AG20443 (cell line): ENCODE data around the gene GNG7.
"Not testable (repeated sequence)": the region's sequence is repeated elsewhere in the genome, so short reads cannot be mapped to it uniquely, and the experiment has no call there.

Source experiments
- DNase-seq: peaks from one replicate; pipeline ENCODE4 v3.0.0; 2012; ENCODE audit warnings: low spot score, mixed read lengths

The GNG7 gene

DNA sequence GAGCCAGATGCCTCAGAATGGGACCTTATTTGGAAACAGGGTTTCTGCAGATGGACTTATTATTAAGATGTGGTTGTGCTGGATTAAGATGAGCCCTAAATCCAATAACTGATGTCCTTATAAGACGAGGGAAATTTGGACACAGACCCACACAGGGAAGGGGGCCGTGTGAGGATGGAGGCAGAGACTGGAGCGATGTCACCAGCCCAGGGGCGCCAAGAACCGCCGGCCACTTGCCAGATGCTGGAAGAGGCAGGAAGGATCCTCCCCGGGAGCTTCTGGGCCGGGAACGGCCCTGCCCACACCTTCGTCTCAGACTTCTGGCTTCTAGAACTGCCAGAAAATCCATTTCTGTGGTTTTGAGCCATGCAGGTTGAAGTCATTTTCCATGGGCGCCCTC, 26.6 kb downstream of the GNG7 start:
- DNase-seq: no peak

DNA sequence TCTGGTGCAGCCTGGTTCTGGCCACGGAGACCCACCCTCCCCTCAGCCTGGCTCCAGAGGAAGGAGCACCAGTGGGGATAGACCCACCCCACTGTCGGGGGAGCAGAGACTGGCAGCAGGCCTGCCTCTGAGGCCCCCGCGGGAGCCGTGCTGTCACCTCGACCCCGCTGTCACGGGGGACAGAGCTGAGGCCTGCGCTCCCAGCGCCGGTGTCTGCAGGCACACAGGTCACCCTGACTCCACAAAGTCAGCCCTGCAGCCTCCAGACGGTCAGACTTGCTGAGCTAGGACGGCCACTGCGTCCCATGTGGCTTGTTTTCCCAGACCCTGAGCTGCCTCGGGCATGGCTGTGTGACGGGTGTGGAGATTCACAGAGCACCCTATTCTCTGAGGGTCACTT, 32.3 kb downstream of the GNG7 start:
- DNase-seq: no peak

DNA sequence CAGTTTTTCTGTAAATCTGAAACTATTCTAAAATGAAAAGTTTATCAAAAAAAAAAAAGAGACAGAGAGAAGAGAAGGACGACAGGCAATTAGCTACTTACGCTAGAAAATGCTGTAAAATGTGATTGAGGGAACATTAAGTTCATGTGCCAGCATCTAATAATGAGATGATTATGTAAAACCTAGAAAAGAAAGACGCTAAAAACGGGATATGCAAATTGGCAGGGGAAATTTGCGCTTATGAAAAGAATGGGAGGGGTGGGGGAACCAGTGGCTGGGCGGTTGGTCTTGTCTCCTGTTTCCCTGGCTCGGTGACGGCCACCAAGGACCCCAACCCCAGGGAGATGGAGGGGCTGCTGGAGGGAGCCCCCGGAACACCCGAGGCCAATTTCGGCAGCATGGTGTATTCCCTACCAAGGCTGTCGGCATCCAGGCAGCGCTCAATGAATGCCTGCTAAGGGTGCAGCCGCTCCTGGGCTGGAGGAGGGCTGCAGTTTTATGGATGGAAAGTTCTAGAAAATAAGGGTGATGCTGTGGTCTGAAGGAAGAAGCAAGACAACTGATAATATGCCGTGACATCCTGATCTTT, 34.2 kb downstream of the GNG7 start:
- DNase-seq: no peak

DNA sequence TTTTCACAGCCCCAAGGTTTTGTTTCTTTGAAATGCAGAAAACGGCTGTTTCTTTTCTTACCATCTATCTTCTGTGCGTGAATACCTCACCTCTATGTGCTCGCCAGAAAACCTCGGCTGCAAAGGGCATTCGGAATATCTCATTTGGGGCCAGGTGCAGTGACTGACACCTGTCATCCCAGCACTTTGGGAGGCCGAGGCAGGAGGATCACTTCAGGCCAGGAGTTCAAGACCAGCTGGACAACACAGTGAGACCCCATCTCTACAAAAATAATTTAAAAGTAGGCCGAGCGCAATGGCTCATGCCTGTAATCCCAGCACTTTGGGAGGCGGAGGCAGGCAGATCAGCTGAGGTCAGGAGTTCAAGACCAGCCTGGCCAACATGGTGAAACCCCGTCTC, 35.1 kb downstream of the GNG7 start:
- DNase-seq: not testable (repeated sequence)

DNA sequence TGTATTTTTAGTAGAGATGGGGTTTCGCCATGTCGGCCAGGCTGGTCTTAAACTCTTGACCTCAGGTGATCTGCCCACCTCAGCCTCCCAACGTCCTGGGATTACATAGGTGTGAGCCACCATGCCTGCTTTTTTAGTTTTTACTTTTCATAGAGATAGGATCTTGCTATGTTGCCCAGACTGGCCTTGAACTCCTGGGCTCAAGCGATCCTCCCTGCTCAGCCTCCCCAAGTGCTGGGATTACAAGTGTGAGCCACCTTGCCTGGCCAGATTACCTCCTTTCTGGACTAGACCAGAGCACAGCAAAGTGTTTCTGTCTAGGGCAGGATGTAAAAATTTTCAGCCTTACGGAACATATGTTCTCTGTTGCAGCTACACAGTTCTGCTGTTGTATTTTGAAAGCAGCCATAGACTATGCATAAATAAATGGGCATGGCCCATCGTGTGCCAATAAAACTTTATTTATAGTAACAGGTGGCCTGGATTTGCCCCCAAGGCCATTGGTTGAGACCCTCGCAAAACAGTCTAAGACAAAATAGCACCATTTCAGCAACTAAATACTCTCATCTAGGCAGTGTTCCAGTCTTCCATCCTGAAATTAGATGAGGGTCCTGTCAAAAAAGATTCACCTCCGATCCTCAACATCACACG, 36.0 kb downstream of the GNG7 start:
- DNase-seq: no peak

DNA sequence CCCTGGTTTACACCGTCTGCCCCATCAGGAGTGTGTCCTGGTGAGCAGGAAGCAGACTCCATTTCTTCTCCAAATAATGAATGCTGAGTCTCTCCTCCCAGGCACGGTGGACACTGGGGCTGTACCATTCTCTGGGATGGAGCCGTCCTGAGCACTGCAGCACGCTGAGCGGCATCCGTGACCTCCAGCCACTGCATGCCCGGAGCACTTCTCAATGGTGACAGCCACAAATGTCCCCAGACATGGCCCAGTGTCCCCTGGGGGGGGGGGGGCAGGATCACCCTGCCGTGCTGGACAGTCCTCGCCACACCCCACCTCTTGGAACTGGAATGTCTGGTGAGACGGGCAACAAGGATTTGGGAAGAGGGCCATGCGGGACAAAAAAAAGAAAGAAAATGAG, 37.4 kb downstream of the GNG7 start:
- DNase-seq: no peak

DNA sequence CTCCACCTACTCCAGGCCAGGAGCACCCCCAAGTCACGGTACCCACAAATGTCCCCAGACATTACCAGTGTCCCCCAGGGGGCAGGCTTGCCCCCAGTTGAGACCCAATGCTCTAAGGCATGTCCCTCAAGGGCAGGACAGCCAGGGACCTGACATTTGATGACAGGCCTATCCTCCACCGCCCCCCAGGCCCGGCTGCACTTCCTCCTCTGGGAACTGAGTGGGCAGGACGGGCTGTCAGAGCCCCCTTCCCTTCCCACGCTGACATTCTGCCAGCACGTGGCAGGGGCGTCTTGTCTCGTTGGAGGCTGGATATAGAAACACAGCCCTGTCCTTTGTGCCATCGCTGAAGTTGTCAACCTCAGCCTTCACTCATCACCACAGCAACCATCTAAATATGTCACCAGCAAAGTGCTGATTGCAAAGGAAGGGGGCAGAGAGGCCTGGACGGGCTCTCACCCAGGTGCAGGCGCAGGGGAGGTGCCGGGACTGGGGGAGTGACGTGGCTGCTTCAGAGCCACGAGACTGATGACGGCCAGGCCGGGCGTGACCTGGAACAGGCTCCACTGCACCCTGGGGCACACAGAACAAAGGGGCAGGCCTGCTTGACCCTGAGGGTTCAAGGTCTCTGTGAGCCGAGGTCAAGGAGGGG, 38.4 kb downstream of the GNG7 start:
- DNase-seq: no peak

DNA sequence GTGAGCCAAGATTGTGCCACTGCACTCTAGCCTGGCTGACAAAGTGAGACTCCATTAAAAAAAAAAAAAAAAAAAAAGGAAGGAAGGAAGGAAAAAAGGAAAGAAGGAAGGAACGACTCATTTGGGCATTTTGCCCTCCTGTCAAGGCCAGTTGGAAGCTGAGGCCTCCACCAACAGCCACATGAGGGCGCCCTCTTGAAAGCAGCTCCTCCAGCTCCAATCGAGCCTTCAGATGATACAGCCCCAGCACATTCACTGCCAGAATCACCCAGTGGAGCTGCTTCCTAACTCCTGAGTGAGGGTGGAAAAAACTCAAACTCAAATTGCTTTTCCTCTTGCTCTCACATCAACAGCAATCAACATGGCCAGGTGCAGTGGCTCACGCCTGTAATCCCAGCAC, 40.9 kb downstream of the GNG7 start:
- DNase-seq: no peak

DNA sequence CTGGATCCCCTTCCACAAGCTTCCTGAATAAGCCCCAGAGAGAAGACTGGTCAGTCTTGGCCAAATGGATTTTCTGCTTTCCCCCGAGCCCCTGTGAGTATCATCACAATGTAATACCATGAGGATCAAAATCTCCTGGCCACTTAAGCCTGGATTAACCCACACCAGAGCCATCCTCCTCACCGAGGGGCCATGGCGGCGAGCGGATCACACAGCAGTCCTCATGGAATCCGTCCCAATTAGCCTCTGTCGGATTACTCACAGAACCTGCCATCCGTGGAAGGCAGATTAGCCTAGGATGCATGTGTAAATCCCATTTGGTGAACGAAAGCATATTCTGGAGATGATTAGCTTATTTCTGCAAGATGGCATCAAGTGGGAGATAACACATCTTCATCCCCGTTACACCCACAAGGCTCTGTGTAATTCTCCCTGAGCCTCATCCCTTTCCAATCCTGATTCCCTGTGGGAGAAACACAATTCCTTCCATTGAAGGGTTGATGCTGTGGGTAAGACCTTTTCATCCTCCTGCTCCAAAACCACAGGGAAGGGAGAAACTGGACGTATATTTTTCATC, 42.5 kb downstream of the GNG7 start:
- DNase-seq: no peak

DNA sequence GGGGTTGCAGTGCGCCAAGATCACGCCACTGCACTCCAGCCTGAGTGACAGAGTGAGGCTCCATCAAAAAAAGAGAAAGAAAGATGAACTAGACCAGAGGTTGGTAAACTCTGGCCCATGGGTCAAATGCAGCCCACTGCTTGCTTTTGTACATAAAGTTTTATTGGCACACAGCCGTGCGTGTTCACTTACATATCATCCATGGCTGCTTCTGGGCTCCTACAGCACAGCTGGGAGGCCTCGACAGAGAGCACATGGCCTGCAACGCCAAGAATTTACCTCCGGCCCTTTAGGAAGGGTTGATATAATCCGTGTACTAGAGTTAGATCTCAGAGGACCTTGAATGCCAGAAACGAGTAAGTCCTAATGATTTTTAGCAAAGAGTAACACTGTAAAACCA, 46.0 kb downstream of the GNG7 start:
- DNase-seq: no peak

DNA sequence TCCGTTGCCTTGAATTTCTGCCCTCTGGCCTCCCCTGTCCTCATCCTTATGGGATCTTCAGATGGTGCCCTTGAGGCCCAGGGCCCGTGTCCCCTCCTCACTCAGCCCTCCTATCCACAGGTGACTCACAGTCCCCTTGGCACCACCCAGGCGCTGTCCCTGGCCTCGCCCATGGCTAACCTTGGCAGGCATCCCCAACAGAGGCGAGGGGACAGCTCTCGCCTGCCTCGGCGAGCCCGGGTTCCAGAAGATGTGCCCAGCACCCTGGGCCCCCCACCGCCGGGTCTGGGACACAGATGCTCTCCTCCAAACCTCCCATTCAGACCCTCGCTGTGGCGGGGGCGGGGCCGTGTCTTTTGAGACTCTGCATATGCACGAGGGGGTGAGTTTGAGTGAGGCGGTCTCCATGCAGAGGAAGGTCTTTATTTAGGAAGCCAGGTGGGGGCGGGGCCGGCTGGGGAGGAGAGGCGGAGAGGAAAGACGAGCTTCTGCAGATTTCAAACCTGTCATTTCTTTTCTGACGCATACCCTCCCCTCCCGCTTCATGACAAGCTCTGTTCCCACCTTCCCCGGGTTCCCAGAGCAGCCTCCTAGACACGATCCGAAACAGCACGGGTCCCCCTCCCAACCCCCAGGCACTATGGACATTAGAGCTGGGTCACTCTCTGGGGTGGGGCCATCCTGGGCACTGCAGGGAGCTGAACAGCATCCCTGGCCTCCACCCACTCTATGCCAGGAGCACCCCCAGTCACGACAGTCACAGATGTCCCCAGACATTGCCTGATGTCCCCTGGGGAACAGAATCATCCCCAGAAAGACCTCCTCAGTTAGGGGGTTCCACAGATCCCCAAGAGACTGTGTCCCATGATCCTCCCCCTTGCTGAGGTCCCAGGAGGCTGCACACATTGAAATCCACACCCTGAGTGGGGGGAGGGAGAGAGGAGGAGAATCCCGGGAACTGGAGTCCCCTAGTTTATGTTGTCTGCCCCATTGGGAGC, 48.5 kb downstream of the GNG7 start:
- no peak for DNase-seq

DNA sequence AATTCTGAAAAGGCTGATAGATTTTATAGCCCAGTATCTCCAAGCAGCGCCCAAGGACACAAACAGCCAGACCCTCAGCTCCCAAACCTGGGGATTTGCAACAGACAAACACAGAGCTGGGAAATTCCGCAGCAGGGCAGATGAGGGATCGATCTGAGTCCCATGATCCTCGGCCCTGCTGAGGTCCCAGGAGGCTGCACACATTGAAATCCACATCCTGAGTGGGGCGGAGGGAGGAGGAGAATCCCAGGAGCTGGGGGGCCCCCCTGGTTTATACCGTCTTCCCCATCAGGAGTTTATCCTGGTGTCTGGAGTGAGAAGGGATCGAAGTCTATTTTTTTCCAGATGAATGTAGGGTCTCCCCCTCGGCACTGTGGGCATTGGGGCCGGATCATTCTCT, 49.3 kb downstream of the GNG7 start:
- DNase-seq: no peak

DNA sequence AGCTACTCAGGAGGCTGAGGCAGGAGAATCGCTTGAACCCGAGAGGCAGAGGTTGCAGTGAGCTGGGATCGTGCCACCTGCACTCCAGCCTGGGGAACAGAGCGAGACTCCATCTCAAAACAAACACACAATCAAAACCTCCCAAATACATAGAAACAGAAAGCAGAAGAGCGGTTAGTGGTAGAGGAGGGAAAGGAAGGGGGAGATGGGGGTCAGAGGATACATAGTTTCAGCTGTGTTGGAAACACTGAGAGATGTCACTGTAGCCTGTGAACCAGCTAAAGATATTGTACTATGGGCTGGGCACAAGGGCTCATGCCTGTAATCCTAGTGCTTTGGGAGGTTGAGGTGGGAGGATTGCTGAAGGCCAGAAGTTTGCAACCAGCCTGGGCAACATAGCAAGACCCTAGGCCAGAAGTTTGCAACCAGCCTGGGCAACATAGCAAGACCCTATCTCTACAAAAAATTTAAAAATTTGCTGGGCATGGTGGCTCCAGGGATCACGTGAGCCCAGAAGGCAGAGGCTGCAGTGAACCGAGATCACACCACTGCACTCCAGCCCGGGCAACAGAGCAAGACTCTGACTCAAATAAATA, 49.9 kb downstream of the GNG7 start:
- no peak for DNase-seq

DNA sequence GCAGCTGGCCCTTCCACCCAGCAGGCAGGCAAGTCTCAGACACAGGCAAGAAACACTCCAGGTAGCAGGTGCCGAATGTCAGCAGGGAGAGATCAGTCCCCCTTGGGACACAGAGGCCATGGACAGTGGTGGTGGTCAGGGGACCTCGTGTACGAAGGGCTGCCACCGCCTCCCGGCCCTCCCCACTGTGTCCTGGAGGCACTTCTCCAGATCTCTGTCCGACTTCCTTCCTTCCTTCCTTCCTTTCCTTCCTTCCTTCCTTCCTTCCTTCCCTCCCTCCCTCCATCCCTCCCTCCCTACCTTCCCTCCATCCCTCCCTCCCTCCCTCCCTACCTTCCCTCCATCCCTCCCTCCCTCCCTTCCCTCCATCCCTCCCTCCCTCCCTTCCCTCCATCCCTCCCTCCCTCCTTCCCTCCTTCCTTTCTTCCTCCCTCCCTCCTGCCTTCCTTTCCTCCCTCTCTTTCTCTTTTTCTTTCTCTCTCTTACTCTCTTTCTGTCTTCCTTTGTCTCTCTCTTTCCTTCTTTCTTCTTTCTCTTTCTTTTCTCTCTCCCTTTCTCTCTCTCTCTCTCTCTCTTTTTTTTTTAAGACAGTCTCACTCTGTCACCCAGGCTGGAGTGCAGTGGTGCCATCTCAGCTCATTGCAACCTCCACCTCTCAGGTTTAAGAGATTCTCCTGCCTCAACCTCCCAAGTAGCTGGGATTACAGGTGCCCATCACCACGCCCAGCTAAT, 51.3 kb downstream of the GNG7 start:
- DNase-seq: not testable (repeated sequence)

DNA sequence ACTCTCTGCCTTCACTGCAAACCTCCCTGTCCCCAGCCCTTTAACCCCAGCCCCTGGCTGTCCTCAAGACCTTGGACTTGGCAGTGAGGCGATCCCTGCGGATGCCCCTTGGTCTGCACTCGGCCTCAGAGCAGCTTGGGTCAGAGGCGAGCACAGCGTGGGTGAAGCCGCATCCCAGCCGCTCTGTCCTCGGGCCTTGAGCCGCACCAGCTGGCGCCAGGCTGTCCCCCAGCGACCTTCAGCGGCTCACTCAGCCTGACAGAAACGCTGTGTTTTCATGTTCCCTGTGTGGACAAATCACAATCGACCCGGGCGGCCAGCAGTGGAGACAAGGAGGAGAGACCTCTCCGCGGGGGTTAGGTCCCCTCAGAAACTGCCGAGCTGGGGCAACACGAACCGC, 52.0 kb downstream of the GNG7 start:
- DNase-seq: no peak

DNA sequence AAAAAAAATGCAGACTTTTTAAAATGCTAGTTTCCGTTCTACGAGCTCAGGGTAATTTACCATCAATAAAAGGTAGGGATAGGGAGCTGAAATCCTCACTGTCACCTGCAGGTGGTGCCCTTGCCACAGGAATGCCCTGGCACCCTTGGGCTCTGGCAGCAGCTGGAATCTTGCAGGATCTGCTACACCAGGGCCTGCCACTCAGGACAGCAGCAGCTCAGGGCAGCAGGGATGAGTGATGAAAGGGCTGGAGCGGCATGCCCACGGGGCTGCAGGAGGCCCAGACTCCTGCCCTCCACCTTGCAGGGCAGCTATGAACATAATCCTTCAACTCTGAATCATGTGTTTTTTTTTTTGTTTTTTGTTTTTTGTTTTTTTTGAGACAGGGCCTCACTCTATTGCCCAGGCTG, 54.0 kb downstream of the GNG7 start:
- peak; percentile 92 for DNase-seq

DNA sequence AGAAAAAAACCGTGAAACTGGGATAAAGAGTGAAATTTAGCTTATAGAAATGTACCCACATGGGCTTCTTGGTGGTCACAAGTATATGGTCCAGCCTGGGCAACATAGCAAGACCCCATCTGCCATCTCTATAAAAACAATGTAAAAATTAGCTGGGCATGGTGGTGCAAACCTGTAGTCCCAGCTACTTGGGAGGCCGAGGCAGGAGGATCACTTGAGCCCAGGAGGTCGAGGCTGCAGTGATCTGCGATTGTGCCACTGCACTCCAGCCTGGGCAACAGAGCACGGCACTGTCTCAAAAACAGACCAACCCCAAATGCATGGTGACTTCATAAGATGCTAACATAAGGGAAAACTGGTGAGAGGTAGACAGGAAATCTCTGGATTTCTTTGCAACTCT, 54.4 kb downstream of the GNG7 start:
- DNase-seq: no peak

DNA sequence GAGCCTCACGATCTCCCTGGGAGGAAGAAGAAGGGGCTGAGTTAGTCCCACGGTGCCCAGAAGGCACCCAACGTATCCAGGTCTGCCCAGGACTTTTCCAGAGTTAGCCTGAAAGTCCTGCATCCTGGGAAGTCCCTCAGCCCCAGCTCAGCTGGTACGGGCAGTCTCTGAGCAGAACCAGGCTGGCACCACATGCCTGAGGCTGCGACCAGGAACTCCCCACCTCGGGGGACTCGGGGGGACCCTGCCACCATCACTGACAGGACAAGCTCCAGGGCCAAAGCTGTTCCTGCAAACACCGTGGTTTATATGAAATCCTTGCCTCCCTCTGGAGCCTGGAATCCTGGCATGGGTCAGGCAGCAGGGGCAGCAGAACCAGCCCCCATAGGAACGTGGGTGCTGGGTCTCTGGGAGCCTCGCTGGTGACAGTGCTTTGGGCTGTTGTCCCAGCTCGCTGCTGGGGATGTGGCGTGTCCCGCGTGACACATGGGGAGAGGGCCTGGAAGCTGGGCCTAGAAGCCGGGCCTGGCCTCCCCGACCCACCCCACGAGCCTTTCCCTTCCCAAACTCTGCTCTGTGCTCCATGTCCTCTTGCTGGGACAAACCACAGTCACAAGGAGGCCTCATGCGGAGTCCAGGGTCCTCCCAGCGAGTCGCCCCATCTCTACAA, 55.5 kb downstream of the GNG7 start:
- DNase-seq: no peak

DNA sequence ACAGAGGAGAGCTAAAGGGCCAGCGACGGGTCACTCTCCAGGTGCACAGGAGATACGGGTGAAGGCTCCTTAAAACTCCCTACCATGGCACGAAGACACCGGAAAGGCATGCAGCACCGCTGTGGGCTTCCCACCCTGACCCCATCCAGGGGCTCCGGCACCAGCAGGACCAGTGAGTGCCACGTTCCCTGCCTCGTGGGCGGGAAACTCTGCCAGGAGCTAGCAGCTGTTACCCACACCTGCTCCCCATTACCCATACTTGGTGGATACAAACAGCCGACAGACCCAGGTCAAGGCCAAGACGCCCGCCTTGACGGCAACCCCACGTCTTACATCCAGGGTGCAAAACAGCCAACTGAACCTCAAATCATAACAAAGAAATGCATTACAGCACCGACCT, 56.7 kb downstream of the GNG7 start:
- no peak for DNase-seq

DNA sequence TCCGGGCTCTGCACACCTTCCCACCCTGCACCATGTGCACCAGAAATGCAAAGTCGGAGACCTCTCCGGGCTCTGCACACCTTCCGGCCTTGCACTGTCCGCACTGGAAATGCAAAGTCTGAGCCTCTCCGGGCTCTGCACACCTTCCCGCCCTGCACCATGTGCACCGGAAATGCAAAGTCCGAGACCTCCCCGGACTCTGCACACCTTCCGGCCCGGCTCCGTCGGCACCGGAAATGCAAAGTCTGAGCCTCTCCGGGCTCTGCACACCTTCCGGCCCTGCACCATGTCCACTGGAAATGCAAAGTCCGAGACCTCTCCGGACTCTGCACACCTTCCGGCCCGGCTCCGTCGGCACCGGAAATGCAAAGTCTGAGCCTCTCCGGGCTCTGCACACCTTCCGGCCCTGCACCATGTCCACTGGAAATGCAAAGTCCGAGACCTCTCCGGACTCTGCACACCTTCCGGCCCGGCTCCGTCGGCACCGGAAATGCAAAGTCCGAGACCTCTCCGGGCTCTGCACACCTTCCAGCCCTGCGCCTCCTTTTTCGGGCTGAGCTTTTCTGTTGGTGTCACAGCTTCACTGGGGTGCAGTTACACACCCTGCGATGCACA, 59.3 kb downstream of the GNG7 start:
- not testable (repeated sequence) for DNase-seq
